Adrenal gland (tissue), 12 donors: ENCODE data around the gene FMN2. TPM values are rescaled to one million over a fixed set of nuclear protein-coding genes. Genes with fewer than 3 reads are reported as not detected.

ENCODE experiments used
- DNase-seq, 7 donors: peaks; one replicate each; pipeline ENCODE4 v3.0.0-alpha.2; 2019 to 2020
- H3K27ac ChIP-seq, 5 donors: fragments of 200-600 bp; sonication (generic) in 4 of 5; 1 replicate in 3 of 5; 2 replicates in 2 of 5; pipeline versions ENCODE4 v1.5.1 to v1.8.0; 2016 to 2020; ENCODE audit warnings: mild to moderate bottlenecking in 1 of 5
- H3K27me3 ChIP-seq: fragments of 200-600 bp; 2 replicates; pipeline ENCODE4 v1.8.0; 2021
- H3K36me3 ChIP-seq, 2 donors: fragments of 200-600 bp; replicated peaks in 1 of 2; 1 replicate in 1 of 2; 2 replicates in 1 of 2; pipeline versions ENCODE4 v1.5.1 to v1.8.0; 2018 to 2022
- H3K4me1 ChIP-seq, 2 donors: fragments of 200-600 bp; replicated peaks in 1 of 2; 1 replicate in 1 of 2; 2 replicates in 1 of 2; pipeline versions ENCODE4 v1.5.1 to v1.8.0; 2018 to 2021
- H3K4me3 ChIP-seq, 4 donors: fragments of 200-600 bp; sonication (generic) in 3 of 4; one replicate each; pipeline ENCODE4 v1.5.1; 2016 to 2018
- H3K9me3 ChIP-seq, 3 donors: fragments of 200-600 bp; sonication (generic) in 1 of 3; replicated peaks in 1 of 3; 1 replicate in 2 of 3; 2 replicates in 1 of 3; pipeline versions ENCODE4 v1.5.1 to v1.8.0; 2016 to 2021
- CTCF ChIP-seq, 6 experiments: fragments of 450-650 bp in 4 of 6; fragments of 200-600 bp in 2 of 6; sonication (generic) in 1 of 6; IDR thresholded peaks; 1 replicate in 5 of 6; 2 replicates in 1 of 6; pipeline versions ENCODE4 v1.5.1 to v1.8.0; 2016 to 2021; ENCODE audit warnings: antibody characterized with exemption in 6 of 6, mild to moderate bottlenecking in 2 of 6, moderate library complexity in 1 of 6
- POLR2A ChIP-seq, 2 donors: fragments of 450-650 bp; IDR thresholded peaks; one replicate each; pipeline ENCODE4 v1.6.1; 2017; ENCODE audit warnings: antibody characterized with exemption in 2 of 2, mild to moderate bottlenecking in 2 of 2, moderate library complexity in 1 of 2
- WGBS, 4 donors: extraction: QIAGEN DNeasy Blood & Tissue Kit in 2 of 4; methylation state at CpG; one replicate each; pipeline versions ENCODE4 v1.1.5 to v1.1.7; 2013 to 2017; 5-methylcytosine and 5-hydroxymethylcytosine counted together
- intact Hi-C, 2 donors: fragments of 100-400 bp; cut with DNase I; formaldehyde crosslinking; loops; one replicate each; pipeline versions ENCODE4 v1.14.1 to v1.15.0; 2022 to 2023
- polyA plus RNA-seq, 3 donors: library from polyadenylated mRNA; stranded (reverse); fragments of 200-250 nt in 2 of 3; fragments of 350-450 nt in 1 of 3; fragmentation: Illumina TruSeq in 1 of 3; extraction: RNeasy Lipid Tissue Mini Kit (QIAGEN cat#74804) in 1 of 3; gene quantifications; one replicate each; pipeline ENCODE4 v1.2.3, GENCODE V29; 2013 to 2014
- total RNA-seq, 9 donors: library from RNA; depleted of rRNA in 4 of 9; stranded (reverse); fragments of >200 nt in 4 of 9; fragments of 120-200 nt in 1 of 9; fragmentation: NEBNext Ultra II Directional in 1 of 9; extraction: Animal tissue kit (Norgen Biotek cat#: 25700) in 1 of 9; gene quantifications; one replicate each; pipeline versions ENCODE4 v1.1.0 to v1.2.4, GENCODE V29; 2013 to 2023
- donor health status: healthy with polysubstance abuse.
- donor health status: Bipolar disorder and iron deficiency.
- donor health status: DM: yes; HTN: yes; CAD: no.
- donor health status: DM: no; HTN: no; CAD: no.
- donor health status: DM: no; HTN: no; CAD: no.
- donor health status: DM: yes; HTN: yes; CAD: no.

FMN2 gene
- total and polyA plus RNA-seq, 12 donors: 0.69 to 9.8 (median 3.1) TPM

- intact Hi-C loops: no loop called here
- H3K36me3 ChIP-seq: no peaks in the 10 kb centered on the region
- no peak overlapping the region for H3K27ac ChIP-seq
- TF ChIP-seq POLR2A (IDR thresholded peaks at IDR 0.05) (no peak), CTCF (IDR thresholded peaks at IDR 0.05) (no peak)
- H3K4me3 ChIP-seq: peak overlapping the region in 1 of 4 donors; percentile 58
- H3K9me3 ChIP-seq: no peaks in the 10 kb centered on the region
- peaks cover 11% of the 10 kb centered on the region for H3K27me3 ChIP-seq
- WGBS, 4 donors: 31 to 36% (median 35%) methylated on average over 5 of the region's 5 CpGs
- H3K4me1 ChIP-seq: peaks cover 0 to 3% of the 10 kb centered on the region in 2 donors
- no peak for DNase-seq
Observed at GRCh38 chr1:240090957-240091600, 604 bp upstream of the FMN2 start.

- no peaks in the 10 kb centered on the region for H3K36me3 ChIP-seq
- peak overlapping the region in 2 of 5 donors; percentile 12 to 64 for H3K27ac ChIP-seq
- H3K9me3 ChIP-seq: no peaks in the 10 kb centered on the region
- peak overlapping the region in 2 of 4 donors; percentile 58 to 59 for H3K4me3 ChIP-seq
- DNase-seq: peak in 6 of 7 donors; percentile 20 to 60 (median 36)
- TF ChIP-seq POLR2A (IDR thresholded peaks at IDR 0.05): no peak
- TF ChIP-seq CTCF (IDR thresholded peaks at IDR 0.05): peak in 1 of 6 experiments; percentile 13
- peaks cover 11% of the 10 kb centered on the region for H3K27me3 ChIP-seq
- peaks cover 0 to 3% of the 10 kb centered on the region in 2 donors for H3K4me1 ChIP-seq
- 1 to 5% (median 2%) methylated on average over 17 to 70 of the region's 70 CpGs for WGBS, 4 donors
- intact Hi-C loops: no loop called here
Observed at GRCh38 chr1:240092301-240093119, 827 bp downstream of the FMN2 start.

- DNase-seq: peak in 3 of 7 donors; percentile 15 to 64 (median 30)
- Histone ChIP-seq H3K9me3 (no peaks in the 10 kb centered on the region), H3K27me3 (peaks cover 7% of the 10 kb centered on the region), H3K36me3 (no peaks in the 10 kb centered on the region), H3K27ac (peak overlapping the region in 2 of 5 donors; percentile 12 to 64), H3K4me1 (peaks cover 0 to 3% of the 10 kb centered on the region in 2 donors), H3K4me3 (peak overlapping the region in 2 of 4 donors; percentile 58 to 59)
- intact Hi-C loops: no loop called here
- no peak for TF ChIP-seq POLR2A (IDR thresholded peaks at IDR 0.05)
- TF ChIP-seq CTCF (IDR thresholded peaks at IDR 0.05): no peak
- WGBS, 4 donors: 6 to 10% (median 7%) methylated on average over 11 to 65 of the region's 65 CpGs
Observed at GRCh38 chr1:240093120-240093961, 1.7 kb downstream of the FMN2 start.
